Glomerular visceral epithelial cell (primary cell): ENCODE data around the gene KLHL26.

Experiments
- DNase-seq: peaks from one replicate; pipeline ENCODE4 v3.0.0-alpha.2; 2016; ENCODE audit errors: extremely low spot score

Gene KLHL26

GRCh38 chr19:18712981-18713380 is 76.2 kb downstream of the KLHL26 start:
- DNase-seq: no peak

GRCh38 chr19:18713550-18714117 is 76.8 kb downstream of the KLHL26 start:
- no peak for DNase-seq

DNA sequence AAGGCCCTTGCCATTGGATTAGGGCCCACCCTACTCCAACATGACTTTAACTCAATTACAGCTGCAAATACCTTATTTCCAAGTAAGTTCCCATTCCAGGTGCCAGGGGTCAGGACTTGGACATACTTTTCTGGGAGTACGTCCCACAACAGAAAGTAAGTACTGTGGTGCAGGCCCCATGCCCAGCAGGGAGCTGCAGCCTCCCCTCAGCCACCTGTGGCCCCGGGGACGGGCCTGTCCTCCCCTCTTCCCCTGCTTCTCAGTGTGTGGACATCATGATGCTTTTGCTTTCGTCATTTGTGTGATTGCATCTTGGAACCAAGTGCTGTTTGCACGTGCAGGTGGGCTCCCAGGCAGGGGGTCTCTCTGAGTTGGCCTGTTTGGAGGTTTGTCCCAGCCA is 78.6 kb downstream of the KLHL26 start:
- DNase-seq: no peak

- no peak for DNase-seq
These were observed 80.0 kb downstream of the KLHL26 start for GRCh38 chr19:18716857-18717256.

DNA sequence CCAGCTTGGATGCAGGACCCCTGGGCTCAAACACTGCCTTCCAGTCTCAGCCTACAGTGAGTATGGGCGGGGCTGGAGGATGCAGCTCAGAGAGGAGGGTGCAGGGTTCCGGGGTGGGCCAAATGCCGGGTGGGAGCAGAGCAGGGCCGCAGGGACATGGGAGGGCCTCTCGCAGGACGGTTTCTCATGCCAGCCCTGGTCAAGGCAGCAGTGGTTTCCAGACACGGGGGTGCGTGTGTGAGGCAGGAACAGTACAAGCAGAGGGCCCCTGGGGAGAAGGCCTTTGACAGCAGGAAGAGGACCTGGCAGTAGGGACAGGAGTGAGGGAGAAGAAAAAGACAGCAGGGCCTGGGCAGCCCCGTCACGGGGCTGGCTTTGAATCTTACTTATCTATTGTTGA is 80.8 kb downstream of the KLHL26 start:
- DNase-seq: no peak

DNA sequence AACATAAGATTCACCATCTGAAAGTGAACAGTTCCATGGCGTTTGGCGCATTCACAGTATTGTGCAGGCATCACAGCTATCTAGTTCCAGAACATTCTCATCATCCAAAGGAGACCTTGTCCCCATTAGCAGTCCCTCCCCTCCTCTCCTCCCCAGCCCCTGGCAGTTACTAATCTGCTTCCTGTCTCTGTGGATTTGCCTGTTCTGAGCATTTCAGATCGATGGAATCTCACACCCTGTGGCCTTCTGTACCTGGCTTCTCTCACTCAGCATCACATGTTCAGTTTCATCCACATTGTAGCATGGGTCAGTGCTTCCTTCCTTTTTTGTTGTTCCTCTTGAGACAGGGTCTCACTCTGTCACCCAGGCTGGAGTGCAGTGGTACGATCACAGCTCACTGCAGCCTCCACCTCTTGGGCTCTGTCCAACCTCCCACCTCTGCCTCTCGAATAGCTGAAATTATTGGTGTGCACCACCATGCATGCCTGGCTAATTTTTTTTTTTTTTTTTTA is 81.2 kb downstream of the KLHL26 start:
- DNase-seq: no peak

- DNase-seq: no peak
These were observed 82.1 kb downstream of the KLHL26 start for GRCh38 chr19:18718846-18719458.

DNA sequence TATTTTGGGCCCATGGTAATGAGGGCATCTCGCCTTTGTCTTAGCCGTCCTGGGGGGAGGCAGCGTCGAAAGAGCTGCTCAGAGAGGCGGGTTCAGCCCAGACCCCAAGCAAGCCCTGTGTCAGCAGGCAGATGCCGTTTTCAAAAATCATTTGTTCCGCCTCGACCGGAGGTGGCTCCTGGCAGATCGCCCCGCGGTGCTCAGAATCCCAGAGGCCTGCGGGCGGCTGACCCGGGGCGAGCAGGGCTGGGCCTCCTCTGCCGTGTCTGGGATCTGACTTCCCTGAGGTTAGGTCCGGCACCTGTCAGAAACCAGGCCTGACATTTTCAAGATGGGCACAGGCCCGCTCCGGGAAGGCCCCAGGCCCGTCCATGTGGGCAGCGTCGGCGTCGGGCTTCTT is 82.7 kb downstream of the KLHL26 start:
- no peak for DNase-seq
